Measurements from ENCODE around the gene OCLN. TPM values are rescaled to one million over a fixed set of nuclear protein-coding genes. Genes with fewer than 3 reads are reported as not detected.

OCLN gene
- total and polyA plus RNA-seq, 2 experiments from 2014 or later = 4.0 to 5.6 TPM

- no peak overlapping the region for H3K27ac ChIP-seq
Observed at GRCh38 chr5:69485471-69485870, 7.1 kb upstream of the OCLN start.

DNA sequence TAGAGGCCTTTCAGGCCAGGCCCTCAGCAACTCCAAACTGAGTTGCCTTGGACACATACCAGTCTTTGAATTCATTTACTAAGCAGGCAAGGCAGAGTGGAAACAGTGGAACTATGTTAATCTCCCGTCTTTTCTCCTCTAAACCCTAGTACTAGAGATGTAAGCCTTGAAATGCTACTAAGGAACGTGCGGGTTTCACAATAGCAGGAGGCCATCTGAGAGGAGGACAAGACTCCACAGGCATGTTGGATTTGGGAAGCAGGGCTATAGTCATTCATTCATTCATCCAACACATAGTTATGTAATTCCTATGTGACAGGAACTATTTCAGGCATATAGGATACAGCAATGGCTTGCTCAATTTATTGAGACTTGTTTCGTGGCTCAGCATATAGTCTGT lies 3.3 kb upstream of the OCLN start:
- no peaks in the 10 kb centered on the region for H3K36me3 ChIP-seq
- TF ChIP-seq, protein P1, sequence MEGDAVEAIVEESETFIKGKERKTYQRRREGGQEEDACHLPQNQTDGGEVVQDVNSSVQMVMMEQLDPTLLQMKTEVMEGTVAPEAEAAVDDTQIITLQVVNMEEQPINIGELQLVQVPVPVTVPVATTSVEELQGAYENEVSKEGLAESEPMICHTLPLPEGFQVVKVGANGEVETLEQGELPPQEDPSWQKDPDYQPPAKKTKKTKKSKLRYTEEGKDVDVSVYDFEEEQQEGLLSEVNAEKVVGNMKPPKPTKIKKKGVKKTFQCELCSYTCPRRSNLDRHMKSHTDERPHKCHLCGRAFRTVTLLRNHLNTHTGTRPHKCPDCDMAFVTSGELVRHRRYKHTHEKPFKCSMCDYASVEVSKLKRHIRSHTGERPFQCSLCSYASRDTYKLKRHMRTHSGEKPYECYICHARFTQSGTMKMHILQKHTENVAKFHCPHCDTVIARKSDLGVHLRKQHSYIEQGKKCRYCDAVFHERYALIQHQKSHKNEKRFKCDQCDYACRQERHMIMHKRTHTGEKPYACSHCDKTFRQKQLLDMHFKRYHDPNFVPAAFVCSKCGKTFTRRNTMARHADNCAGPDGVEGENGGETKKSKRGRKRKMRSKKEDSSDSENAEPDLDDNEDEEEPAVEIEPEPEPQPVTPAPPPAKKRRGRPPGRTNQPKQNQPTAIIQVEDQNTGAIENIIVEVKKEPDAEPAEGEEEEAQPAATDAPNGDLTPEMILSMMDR (IDR thresholded peaks at IDR 0.05; ENCODE audit: low read depth, low read length) = no peak
- DNase-seq (ENCODE audit: low read depth in 1 of 2, low spot score in 1 of 2) = no peak
- no peak overlapping the region for H3K4me3 ChIP-seq
- no peaks in the 10 kb centered on the region for H3K4me1 ChIP-seq (ENCODE audit: low read depth)
- H3K27ac ChIP-seq = no peak overlapping the region
- H3K9me3 ChIP-seq (ENCODE audit: low read depth) = no peaks in the 10 kb centered on the region
- peaks cover 80% of the 10 kb centered on the region for H3K27me3 ChIP-seq

More at GRCh38 chr5:69485471-69485870, 7.1 kb upstream of the OCLN start:
- Histone ChIP-seq H3K27me3 (peaks cover 42% of the 10 kb centered on the region), H3K9me3 (ENCODE audit: low read depth) (no peaks in the 10 kb centered on the region), H3K4me3 (no peak overlapping the region), H3K4me1 (ENCODE audit: low read depth) (no peaks in the 10 kb centered on the region), H3K36me3 (no peaks in the 10 kb centered on the region)
- no peak for DNase-seq (ENCODE audit: low read depth in 1 of 2, low spot score in 1 of 2)
- TF ChIP-seq, protein P1 (IDR thresholded peaks at IDR 0.05; ENCODE audit: low read depth, low read length) = no peak

DNA sequence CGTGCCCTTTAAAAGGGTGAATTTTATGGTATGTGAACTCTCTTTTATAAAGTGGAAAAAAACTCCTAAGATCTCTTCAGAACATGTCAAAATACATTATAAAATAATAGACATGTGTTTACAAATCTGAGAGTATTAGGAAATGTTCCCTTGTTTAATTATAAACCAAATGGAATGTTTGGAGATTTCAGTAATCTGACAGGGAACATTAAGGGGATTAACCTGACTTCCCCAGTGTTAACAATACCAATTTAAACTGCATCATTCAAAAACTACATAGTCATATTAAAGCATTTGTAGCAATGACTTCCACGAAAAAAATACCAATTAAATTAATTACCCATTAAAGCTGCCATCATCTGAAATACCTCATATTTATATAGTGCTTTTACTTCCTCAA lies 1.6 kb upstream of the OCLN start:
- peaks cover 86% of the 10 kb centered on the region for H3K27me3 ChIP-seq
- TF ChIP-seq, protein P1 (IDR thresholded peaks at IDR 0.05; ENCODE audit: low read depth, low read length) = no peak
- no peak for DNase-seq (ENCODE audit: low read depth in 1 of 2, low spot score in 1 of 2)
- no peaks in the 10 kb centered on the region for H3K36me3 ChIP-seq
- H3K9me3 ChIP-seq (ENCODE audit: low read depth) = no peaks in the 10 kb centered on the region
- H3K27ac ChIP-seq = no peak overlapping the region
- H3K4me3 ChIP-seq = no peak overlapping the region
- H3K4me1 ChIP-seq (ENCODE audit: low read depth) = no peaks in the 10 kb centered on the region

- TF ChIP-seq, protein P1 (IDR thresholded peaks at IDR 0.05; ENCODE audit: low read depth, low read length) = no peak
- Histone ChIP-seq H3K9me3 (ENCODE audit: low read depth) (no peaks in the 10 kb centered on the region), H3K4me1 (ENCODE audit: low read depth) (peaks cover 4% of the 10 kb centered on the region), H3K27ac (no peak overlapping the region), H3K4me3 (peak overlapping the region; percentile 79), H3K36me3 (no peaks in the 10 kb centered on the region), H3K27me3 (peaks cover 78% of the 10 kb centered on the region)
- DNase-seq (ENCODE audit: low read depth in 1 of 2, low spot score in 1 of 2) = no peak
Observed at GRCh38 chr5:69491838-69492390, 676 bp upstream of the OCLN start.

- peak overlapping the region; percentile 79 for H3K4me3 ChIP-seq
- DNase-seq (ENCODE audit: low read depth in 1 of 2, low spot score in 1 of 2) = peak; percentile 11 to 58
- H3K9me3 ChIP-seq (ENCODE audit: low read depth) = no peaks in the 10 kb centered on the region
- H3K4me1 ChIP-seq (ENCODE audit: low read depth) = peaks cover 7% of the 10 kb centered on the region
- H3K36me3 ChIP-seq = no peaks in the 10 kb centered on the region
- H3K27ac ChIP-seq = no peak overlapping the region
- TF ChIP-seq, protein P1 (IDR thresholded peaks at IDR 0.05; ENCODE audit: low read depth, low read length) = no peak
- H3K27me3 ChIP-seq = peaks cover 70% of the 10 kb centered on the region
Observed at GRCh38 chr5:69492923-69493395, 369 bp downstream of the OCLN start.
